Calu3 (cell line): ENCODE data around the gene CCDC181. TPM values are rescaled to one million over a fixed set of nuclear protein-coding genes. Genes with fewer than 3 reads are reported as not detected.

Experiments
- BruUV-seq: library from RNA; stranded (reverse); fragments of 400-500 nt; replicated peaks from 2 replicates; lab custom pipeline; 2021; lab: Mats Ljungman, UMichigan
- CTCF ChIA-PET: fragments of 300-600 bp; sonication (Branson Sonifier 250); formaldehyde crosslinking; loops from one replicate; lab custom pipeline; 2022; ENCODE audit warnings: antibody characterized with exemption; lab: Charles Lee
- DNase-seq: peaks from one replicate; pipeline ENCODE4 v3.0.0; 2022
- H3K27ac Mint-ChIP-seq: one replicate; pipeline ENCODE4 v1.8.0; 2022; ENCODE audit warnings: mixed read lengths; ENCODE audit not compliant: unreplicated experiment
- H3K27me3 Mint-ChIP-seq: one replicate; pipeline ENCODE4 v1.8.0; 2022; ENCODE audit warnings: mixed read lengths; ENCODE audit not compliant: unreplicated experiment
- H3K36me3 Mint-ChIP-seq: one replicate; pipeline ENCODE4 v1.8.0; 2022; ENCODE audit warnings: mild to moderate bottlenecking, moderate library complexity, mixed read lengths; ENCODE audit not compliant: insufficient read depth, unreplicated experiment
- H3K4me1 Mint-ChIP-seq: one replicate; pipeline ENCODE4 v1.8.0; 2022; ENCODE audit warnings: mild to moderate bottlenecking, low read depth, mixed read lengths; ENCODE audit not compliant: unreplicated experiment
- H3K4me3 Mint-ChIP-seq: one replicate; pipeline ENCODE4 v1.8.0; 2022; ENCODE audit warnings: mild to moderate bottlenecking, low read depth, moderate library complexity, mixed read lengths; ENCODE audit not compliant: unreplicated experiment
- H3K9me3 Mint-ChIP-seq: one replicate; pipeline ENCODE4 v1.8.0; 2022; ENCODE audit warnings: low read depth, mixed read lengths; ENCODE audit not compliant: unreplicated experiment
- intact Hi-C: fragments of 100-400 bp; cut with micrococcal nuclease; formaldehyde crosslinking; loops from one replicate; pipeline ENCODE4 v1.10.0; 2022; ENCODE audit not compliant: unreplicated experiment
- total RNA-seq: library from RNA; stranded (reverse); gene quantifications from 2 replicates; pipeline ENCODE4 v1.2.3, GENCODE V29; 2022
- TF ChIP-seq, protein P1 (sequence below): fragments of 200-600 bp; IDR thresholded peaks from one replicate; pipeline ENCODE4 v1.8.0; 2022; ENCODE audit warnings: antibody characterized with exemption; ENCODE audit not compliant: unreplicated experiment

Gene CCDC181
- total RNA-seq, 1 experiment from 2014 or later, result 0.64 TPM

DNA sequence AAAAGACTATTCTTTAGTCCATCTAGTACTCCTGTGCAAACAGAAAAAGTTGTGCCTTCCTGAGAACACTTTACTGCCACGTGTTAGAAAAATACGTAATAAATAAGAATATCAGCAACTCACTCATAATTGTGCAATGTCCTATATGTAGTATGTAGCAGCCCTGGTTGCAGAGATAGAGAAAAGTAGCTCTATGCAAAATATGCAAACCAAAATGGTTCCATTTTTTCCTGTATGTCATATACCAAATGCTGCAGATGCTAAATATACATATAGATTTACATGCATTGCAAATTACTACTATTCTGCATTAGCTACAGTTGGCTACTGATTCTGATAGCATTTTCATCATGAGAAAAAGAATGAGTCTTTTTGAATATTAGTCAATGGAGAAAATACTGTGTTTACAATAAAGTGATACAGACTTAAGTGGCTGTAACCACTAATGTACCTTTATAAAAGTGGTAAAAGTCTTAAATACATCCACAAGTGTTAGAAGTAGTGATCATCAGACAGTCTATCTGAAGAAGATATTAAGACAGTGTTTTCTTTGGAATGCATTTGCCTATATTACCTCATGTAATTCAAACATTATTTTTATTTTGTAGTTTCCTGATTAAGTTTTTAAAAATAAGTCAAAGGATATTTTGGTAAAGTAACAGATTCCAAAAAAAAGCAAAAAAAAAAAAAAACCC is 79.4 kb downstream of the CCDC181 start:
- Mint-ChIP-seq H3K9me3 (no peaks in the 10 kb centered on the region), H3K4me1 (peaks cover 13% of the 10 kb centered on the region), H3K4me3 (no peak overlapping the region), H3K36me3 (no peaks in the 10 kb centered on the region), H3K27me3 (no peaks in the 10 kb centered on the region), H3K27ac (no peak overlapping the region)
- intact Hi-C loops, result loop anchor here (1.0 to 10.0 kb wide), 9 partner anchors 77 to 1003 kb away; no protein-coding TSS in a partner anchor
- TF ChIP-seq, protein P1, sequence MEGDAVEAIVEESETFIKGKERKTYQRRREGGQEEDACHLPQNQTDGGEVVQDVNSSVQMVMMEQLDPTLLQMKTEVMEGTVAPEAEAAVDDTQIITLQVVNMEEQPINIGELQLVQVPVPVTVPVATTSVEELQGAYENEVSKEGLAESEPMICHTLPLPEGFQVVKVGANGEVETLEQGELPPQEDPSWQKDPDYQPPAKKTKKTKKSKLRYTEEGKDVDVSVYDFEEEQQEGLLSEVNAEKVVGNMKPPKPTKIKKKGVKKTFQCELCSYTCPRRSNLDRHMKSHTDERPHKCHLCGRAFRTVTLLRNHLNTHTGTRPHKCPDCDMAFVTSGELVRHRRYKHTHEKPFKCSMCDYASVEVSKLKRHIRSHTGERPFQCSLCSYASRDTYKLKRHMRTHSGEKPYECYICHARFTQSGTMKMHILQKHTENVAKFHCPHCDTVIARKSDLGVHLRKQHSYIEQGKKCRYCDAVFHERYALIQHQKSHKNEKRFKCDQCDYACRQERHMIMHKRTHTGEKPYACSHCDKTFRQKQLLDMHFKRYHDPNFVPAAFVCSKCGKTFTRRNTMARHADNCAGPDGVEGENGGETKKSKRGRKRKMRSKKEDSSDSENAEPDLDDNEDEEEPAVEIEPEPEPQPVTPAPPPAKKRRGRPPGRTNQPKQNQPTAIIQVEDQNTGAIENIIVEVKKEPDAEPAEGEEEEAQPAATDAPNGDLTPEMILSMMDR, result no peak
- BruUV-seq, result no TSS peak
- CTCF ChIA-PET, result interaction anchor here (0.6 to 5.5 kb wide), 13 partner anchors 20 to 1005 kb away, joined by 3 to 51 read pairs (median 5); partner anchors contain the start of genes BLZF1 and NME7
- DNase-seq, result no peak

GRCh38 chr1:169346036-169346589 is 81.2 kb downstream of the CCDC181 start:
- TF ChIP-seq, protein P1, result no peak
- H3K36me3 Mint-ChIP-seq, result no peaks in the 10 kb centered on the region
- peaks cover 13% of the 10 kb centered on the region for H3K4me1 Mint-ChIP-seq
- no peak overlapping the region for H3K27ac Mint-ChIP-seq
- no TSS peak for BruUV-seq
- CTCF ChIA-PET, result interaction anchor here (5.5 kb wide), 1 partner anchor 743 kb away, joined by 51 read pairs; no protein-coding TSS in a partner anchor
- DNase-seq, result no peak
- no peak overlapping the region for H3K4me3 Mint-ChIP-seq
- H3K9me3 Mint-ChIP-seq, result no peaks in the 10 kb centered on the region
- no peaks in the 10 kb centered on the region for H3K27me3 Mint-ChIP-seq
- intact Hi-C loops, result loop anchor here (5.0 to 10.0 kb wide), 6 partner anchors 199 to 1001 kb away; no protein-coding TSS in a partner anchor

GRCh38 chr1:169345511-169345910 is 81.8 kb downstream of the CCDC181 start:
- CTCF ChIA-PET, result no interaction called here
- H3K36me3 Mint-ChIP-seq, result no peaks in the 10 kb centered on the region
- no TSS peak for BruUV-seq
- H3K4me3 Mint-ChIP-seq, result no peak overlapping the region
- TF ChIP-seq, protein P1, result no peak
- intact Hi-C loops, result loop anchor here (5.0 to 10.0 kb wide), 6 partner anchors 198 to 1001 kb away; no protein-coding TSS in a partner anchor
- peaks cover 13% of the 10 kb centered on the region for H3K4me1 Mint-ChIP-seq
- no peak for DNase-seq
- peaks cover 3% of the 10 kb centered on the region for H3K9me3 Mint-ChIP-seq
- H3K27ac Mint-ChIP-seq, result no peak overlapping the region
- no peaks in the 10 kb centered on the region for H3K27me3 Mint-ChIP-seq

Other genes starting within 250 kb of the CCDC181 start
- 25.2 and 33.2 TPM in 2 replicates for gene NME7, start 59.7 kb downstream of the CCDC181 start, total RNA-seq
- gene BLZF1, start 59.3 kb downstream of the CCDC181 start, total RNA-seq, result 45.7 and 55.5 TPM in 2 replicates
- 22.0 and 24.2 TPM in 2 replicates for gene SLC19A2, start 58.5 kb upstream of the CCDC181 start, total RNA-seq
- gene F5, start 159.0 kb upstream of the CCDC181 start, total RNA-seq, result 8.1 and 16.2 TPM in 2 replicates
- 0.47 TPM in 1 of 2 replicates, not detected in the other for gene SELP, start 202.7 kb upstream of the CCDC181 start, total RNA-seq